Measurements from ENCODE around the gene NADSYN1. TPM values are rescaled to one million over a fixed set of nuclear protein-coding genes. Genes with fewer than 3 reads are reported as not detected.

The NADSYN1 gene
- total RNA-seq, 2 experiments from 2014 or later = 120 to 127 TPM

- H3K9me3 Mint-ChIP-seq = no peaks in the 10 kb centered on the region
- POLR2A ChIA-PET = no interaction called here
- CTCF ChIA-PET = no interaction called here
- DNase-seq = no peak
- peaks cover 56% of the 10 kb centered on the region for H3K36me3 Mint-ChIP-seq (ENCODE audit: low read depth)
- peaks cover 22% of the 10 kb centered on the region for H3K4me1 Mint-ChIP-seq
- no peak overlapping the region for H3K4me3 Mint-ChIP-seq
- H3K27ac Mint-ChIP-seq = no peak overlapping the region
- no peaks in the 10 kb centered on the region for H3K27me3 Mint-ChIP-seq
Observed at GRCh38 chr11:71459076-71459766, 6.2 kb downstream of the NADSYN1 start.

- CTCF ChIA-PET = no interaction called here
- Mint-ChIP-seq H3K4me3 (no peak overlapping the region), H3K36me3 (ENCODE audit: low read depth) (peaks cover 56% of the 10 kb centered on the region), H3K27ac (no peak overlapping the region), H3K27me3 (no peaks in the 10 kb centered on the region), H3K9me3 (no peaks in the 10 kb centered on the region), H3K4me1 (peaks cover 17% of the 10 kb centered on the region)
- no peak for DNase-seq
- POLR2A ChIA-PET = no interaction called here
Observed at GRCh38 chr11:71459767-71460320, 6.8 kb downstream of the NADSYN1 start.

DNA sequence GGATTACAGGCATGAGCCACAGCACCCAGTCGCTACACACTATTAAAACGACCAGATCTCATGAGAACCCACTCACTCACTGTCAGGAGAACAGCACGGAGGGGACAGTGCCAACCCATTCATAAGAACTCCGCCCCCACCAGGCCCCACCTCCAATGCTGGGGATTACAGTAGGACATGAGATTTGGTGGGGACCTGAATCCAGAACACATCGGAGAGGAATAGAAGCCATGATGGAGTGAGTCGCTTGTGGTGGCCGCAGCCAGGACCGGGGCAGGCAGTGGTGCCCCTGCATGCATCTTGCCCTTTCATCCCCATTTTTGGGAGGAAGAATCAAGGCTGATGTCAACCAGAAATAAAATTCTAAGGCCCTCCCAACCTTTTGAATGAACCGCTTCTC is 8.7 kb downstream of the NADSYN1 start:
- no peak overlapping the region for H3K27ac Mint-ChIP-seq
- CTCF ChIA-PET = no interaction called here
- peaks cover 49% of the 10 kb centered on the region for H3K36me3 Mint-ChIP-seq (ENCODE audit: low read depth)

DNA sequence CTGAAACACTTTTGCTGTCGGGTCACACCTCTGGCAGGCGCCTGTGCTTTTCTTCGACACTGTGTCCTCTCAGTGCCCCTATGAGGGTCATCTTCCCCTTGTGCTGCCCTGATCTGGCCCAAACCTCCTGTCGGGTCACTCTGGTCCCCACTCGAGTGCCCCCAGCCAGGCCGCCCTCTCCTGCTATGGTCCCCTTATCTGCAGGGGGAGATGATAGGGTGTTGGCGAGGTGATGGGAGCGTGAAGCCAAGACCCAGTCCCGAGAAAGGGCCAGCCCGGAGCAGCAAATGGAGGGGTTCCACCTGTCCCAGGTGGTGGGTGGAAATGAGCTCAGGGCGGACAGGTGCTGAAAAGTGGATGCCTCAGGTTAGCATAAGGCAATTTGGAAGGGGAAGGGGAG is 9.7 kb downstream of the NADSYN1 start:
- DNase-seq = no peak
- CTCF ChIA-PET = no interaction called here
- Mint-ChIP-seq H3K4me1 (peaks cover 6% of the 10 kb centered on the region), H3K36me3 (ENCODE audit: low read depth) (peaks cover 54% of the 10 kb centered on the region), H3K9me3 (no peaks in the 10 kb centered on the region), H3K27me3 (no peaks in the 10 kb centered on the region), H3K27ac (peak overlapping the region; percentile 62), H3K4me3 (no peak overlapping the region)
- POLR2A ChIA-PET = no interaction called here

More for the DNA sequence above, 8.7 kb downstream of the NADSYN1 start:
- H3K9me3 Mint-ChIP-seq = no peaks in the 10 kb centered on the region
- no peak overlapping the region for H3K4me3 Mint-ChIP-seq
- no peaks in the 10 kb centered on the region for H3K27me3 Mint-ChIP-seq
- peaks cover 6% of the 10 kb centered on the region for H3K4me1 Mint-ChIP-seq
- POLR2A ChIA-PET = no interaction called here
- no peak for DNase-seq

- CTCF ChIA-PET = no interaction called here
- Mint-ChIP-seq H3K27ac (no peak overlapping the region), H3K36me3 (ENCODE audit: low read depth) (peaks cover 49% of the 10 kb centered on the region)
Observed at GRCh38 chr11:71463331-71464211, 10.6 kb downstream of the NADSYN1 start.

GRCh38 chr11:71465054-71465453 is 12.1 kb downstream of the NADSYN1 start:
- no peak for DNase-seq
- no peak overlapping the region for H3K4me3 Mint-ChIP-seq
- H3K36me3 Mint-ChIP-seq (ENCODE audit: low read depth) = peaks cover 42% of the 10 kb centered on the region
- no peaks in the 10 kb centered on the region for H3K27me3 Mint-ChIP-seq
- no peaks in the 10 kb centered on the region for H3K9me3 Mint-ChIP-seq
- ChIA-PET CTCF (no interaction called here), POLR2A (no interaction called here)
- H3K27ac Mint-ChIP-seq = no peak overlapping the region
- peaks cover 3% of the 10 kb centered on the region for H3K4me1 Mint-ChIP-seq

More at GRCh38 chr11:71463331-71464211, 10.6 kb downstream of the NADSYN1 start:
- no peaks in the 10 kb centered on the region for H3K9me3 Mint-ChIP-seq
- DNase-seq = no peak
- H3K4me3 Mint-ChIP-seq = no peak overlapping the region
- POLR2A ChIA-PET = no interaction called here
- peaks cover 3% of the 10 kb centered on the region for H3K4me1 Mint-ChIP-seq
- H3K27me3 Mint-ChIP-seq = no peaks in the 10 kb centered on the region

- no peaks in the 10 kb centered on the region for H3K4me1 Mint-ChIP-seq
- ChIA-PET POLR2A (no interaction called here), CTCF (no interaction called here)
- H3K36me3 Mint-ChIP-seq (ENCODE audit: low read depth) = peaks cover 31% of the 10 kb centered on the region
- H3K27me3 Mint-ChIP-seq = no peaks in the 10 kb centered on the region
- no peak overlapping the region for H3K4me3 Mint-ChIP-seq
- no peak overlapping the region for H3K27ac Mint-ChIP-seq
- H3K9me3 Mint-ChIP-seq = no peaks in the 10 kb centered on the region
- DNase-seq = no peak
Observed at GRCh38 chr11:71466358-71466757, 13.4 kb downstream of the NADSYN1 start.

GRCh38 chr11:71467164-71467563 is 14.2 kb downstream of the NADSYN1 start:
- Mint-ChIP-seq H3K9me3 (no peaks in the 10 kb centered on the region), H3K27ac (no peak overlapping the region), H3K36me3 (ENCODE audit: low read depth) (peaks cover 29% of the 10 kb centered on the region), H3K4me3 (no peak overlapping the region), H3K4me1 (no peaks in the 10 kb centered on the region), H3K27me3 (no peaks in the 10 kb centered on the region)
- ChIA-PET CTCF (no interaction called here), POLR2A (no interaction called here)
- DNase-seq = no peak

DNA sequence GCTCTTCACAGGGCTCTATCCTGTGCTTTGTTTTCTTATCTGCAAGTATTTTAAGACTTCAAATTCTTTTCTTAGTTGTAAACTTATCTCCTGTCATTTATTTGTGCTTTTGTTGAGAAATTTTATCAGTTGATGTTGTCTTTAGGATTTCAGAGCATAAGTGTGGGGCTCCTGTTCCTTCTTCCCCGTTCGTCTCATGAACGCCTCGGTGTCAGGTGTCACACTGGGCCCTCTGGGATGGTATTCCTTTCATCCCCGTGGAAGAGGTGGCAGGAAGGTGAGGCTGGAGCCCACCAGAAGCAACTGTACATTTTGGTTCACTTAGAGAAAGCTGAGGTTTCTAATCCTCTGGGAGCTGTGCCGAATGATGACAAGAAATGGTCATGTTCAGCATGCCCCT is 17.9 kb downstream of the NADSYN1 start:
- no peak for DNase-seq
- no peaks in the 10 kb centered on the region for H3K27me3 Mint-ChIP-seq
- no peak overlapping the region for H3K4me3 Mint-ChIP-seq
- CTCF ChIA-PET = no interaction called here
- no peaks in the 10 kb centered on the region for H3K4me1 Mint-ChIP-seq
- H3K27ac Mint-ChIP-seq = no peak overlapping the region
- POLR2A ChIA-PET = no interaction called here
- no peaks in the 10 kb centered on the region for H3K9me3 Mint-ChIP-seq
- H3K36me3 Mint-ChIP-seq (ENCODE audit: low read depth) = peaks cover 22% of the 10 kb centered on the region

DNA sequence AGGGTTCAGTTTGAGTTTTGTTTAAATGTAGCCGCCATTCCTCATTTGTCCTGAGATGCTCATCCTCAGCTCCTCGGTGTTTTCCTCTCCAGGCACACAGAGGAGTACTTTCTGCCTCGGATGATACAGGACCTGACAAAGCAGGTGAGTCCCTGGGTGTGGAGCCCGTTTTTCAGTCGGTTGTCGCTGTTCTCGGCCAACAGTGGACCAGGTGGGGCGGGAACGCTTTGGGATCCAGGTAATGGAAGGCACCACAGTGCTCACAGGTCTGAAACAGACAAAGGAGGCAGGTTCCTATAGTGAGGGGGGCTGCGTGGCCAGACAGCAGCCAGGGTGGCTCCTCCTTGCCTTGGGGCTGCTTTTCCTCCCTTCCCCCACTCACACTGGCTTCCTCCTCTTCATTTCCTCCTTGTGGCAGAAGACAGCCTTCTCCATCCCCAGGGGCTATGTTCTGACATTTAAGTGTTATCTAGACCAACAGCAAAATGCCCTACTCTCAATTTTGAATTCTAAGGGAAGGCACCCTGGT is 19.4 kb downstream of the NADSYN1 start:
- Mint-ChIP-seq H3K27ac (no peak overlapping the region), H3K36me3 (ENCODE audit: low read depth) (peaks cover 21% of the 10 kb centered on the region), H3K27me3 (no peaks in the 10 kb centered on the region), H3K9me3 (no peaks in the 10 kb centered on the region), H3K4me3 (no peak overlapping the region), H3K4me1 (no peaks in the 10 kb centered on the region)
- no peak for DNase-seq
- ChIA-PET CTCF (no interaction called here), POLR2A (no interaction called here)

GRCh38 chr11:71472941-71473792 is 20.2 kb downstream of the NADSYN1 start:
- POLR2A ChIA-PET = no interaction called here
- DNase-seq = no peak

GRCh38 chr11:71473793-71474080 is 20.7 kb downstream of the NADSYN1 start:
- POLR2A ChIA-PET = no interaction called here
- CTCF ChIA-PET = no interaction called here
- no peak for DNase-seq
- H3K9me3 Mint-ChIP-seq = no peaks in the 10 kb centered on the region
- no peak overlapping the region for H3K4me3 Mint-ChIP-seq
- peaks cover 23% of the 10 kb centered on the region for H3K36me3 Mint-ChIP-seq (ENCODE audit: low read depth)
- H3K27ac Mint-ChIP-seq = no peak overlapping the region
- H3K4me1 Mint-ChIP-seq = no peaks in the 10 kb centered on the region
- no peaks in the 10 kb centered on the region for H3K27me3 Mint-ChIP-seq

More at GRCh38 chr11:71472941-71473792, 20.2 kb downstream of the NADSYN1 start:
- Mint-ChIP-seq H3K27me3 (no peaks in the 10 kb centered on the region), H3K36me3 (ENCODE audit: low read depth) (peaks cover 21% of the 10 kb centered on the region), H3K4me1 (no peaks in the 10 kb centered on the region), H3K4me3 (no peak overlapping the region), H3K27ac (no peak overlapping the region), H3K9me3 (no peaks in the 10 kb centered on the region)
- CTCF ChIA-PET = no interaction called here

Data from activated CD4-positive, alpha-beta T cell treated with anti-CD3 and anti-CD28 coated beads, Interleukin-2, amount 10 ng/mL, durations not matched to agents 7 days and 5 days (primary cell).